HCEC 1CT (cell line): ENCODE results near the gene FGD4.
A peak's percentile ranks its signal among the peaks of the same experiment; 100 is the strongest.

Experiments
- DNase-seq: peaks from one replicate; pipeline ENCODE4 v3.0.0-alpha.2; 2017

Gene FGD4

DNA sequence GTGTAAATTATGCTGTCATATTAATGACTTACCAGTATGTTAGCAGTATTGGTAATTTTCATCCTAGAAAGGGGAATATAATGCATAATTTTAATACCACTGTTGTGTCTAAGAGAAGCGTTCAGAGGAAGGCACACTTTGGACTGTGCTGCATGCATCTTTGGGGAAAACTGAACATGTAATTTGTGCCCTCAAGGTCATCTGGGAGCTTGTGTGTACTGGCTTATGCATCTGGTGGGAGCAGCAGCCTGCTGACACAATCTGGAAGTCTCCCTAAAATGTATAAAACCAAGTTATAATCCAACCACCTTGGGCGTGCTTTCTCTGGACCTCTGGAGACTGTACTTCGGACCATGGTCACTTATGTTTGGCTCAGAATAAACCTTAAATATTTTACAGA lies 14.1 kb downstream of the FGD4 start:
- DNase-seq = no peak

GRCh38 chr12:32418221-32418620 lies 18.9 kb downstream of the FGD4 start:
- no peak for DNase-seq

GRCh38 chr12:32418903-32419519 lies 19.7 kb downstream of the FGD4 start:
- DNase-seq = no peak

DNA sequence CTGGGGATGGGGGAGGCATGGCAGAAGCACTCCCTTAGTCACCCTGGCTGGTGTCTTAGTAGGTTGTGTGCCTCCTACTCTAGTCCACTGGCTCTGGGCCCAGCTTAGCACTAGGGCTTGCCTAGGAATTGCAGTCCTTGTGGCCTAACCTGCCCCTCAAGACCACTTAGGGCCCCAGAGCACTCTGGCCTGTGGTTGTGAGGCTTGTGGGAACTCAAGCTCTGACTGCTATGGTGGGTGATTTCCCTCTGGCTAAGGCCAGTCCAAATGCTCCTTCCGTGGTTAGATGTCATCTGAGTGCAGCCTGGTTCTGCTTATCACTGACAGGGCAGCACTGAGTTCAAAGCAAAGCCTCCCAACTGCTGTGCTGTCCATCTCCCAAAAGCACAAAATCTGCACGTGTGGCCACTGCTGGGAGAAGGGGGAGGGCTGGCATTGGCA lies 20.2 kb downstream of the FGD4 start:
- DNase-seq = no peak

GRCh38 chr12:32420356-32420755 lies 21.0 kb downstream of the FGD4 start:
- no peak for DNase-seq

DNA sequence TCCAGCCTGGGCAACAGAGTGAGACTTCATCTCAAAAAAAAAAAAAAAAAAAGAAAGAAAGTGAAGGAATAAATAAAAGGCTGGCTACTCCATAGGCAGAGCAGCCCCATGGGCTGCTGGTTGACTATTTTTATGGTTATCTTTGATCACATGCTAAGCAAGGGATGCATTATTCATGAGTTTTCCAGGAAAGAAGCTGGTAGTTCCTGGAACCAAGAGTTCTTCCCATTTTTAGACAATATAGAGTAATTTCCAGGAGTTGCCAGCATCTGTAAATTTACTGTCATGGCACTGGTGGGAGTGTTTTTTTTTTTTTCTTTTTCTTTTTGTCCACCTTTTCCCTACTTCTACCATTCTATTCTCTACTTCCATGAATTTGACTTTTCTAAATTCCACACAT lies 24.2 kb downstream of the FGD4 start:
- DNase-seq = no peak

- no peak for DNase-seq
These were observed 31.7 kb downstream of the FGD4 start for GRCh38 chr12:32431025-32431424.

DNA sequence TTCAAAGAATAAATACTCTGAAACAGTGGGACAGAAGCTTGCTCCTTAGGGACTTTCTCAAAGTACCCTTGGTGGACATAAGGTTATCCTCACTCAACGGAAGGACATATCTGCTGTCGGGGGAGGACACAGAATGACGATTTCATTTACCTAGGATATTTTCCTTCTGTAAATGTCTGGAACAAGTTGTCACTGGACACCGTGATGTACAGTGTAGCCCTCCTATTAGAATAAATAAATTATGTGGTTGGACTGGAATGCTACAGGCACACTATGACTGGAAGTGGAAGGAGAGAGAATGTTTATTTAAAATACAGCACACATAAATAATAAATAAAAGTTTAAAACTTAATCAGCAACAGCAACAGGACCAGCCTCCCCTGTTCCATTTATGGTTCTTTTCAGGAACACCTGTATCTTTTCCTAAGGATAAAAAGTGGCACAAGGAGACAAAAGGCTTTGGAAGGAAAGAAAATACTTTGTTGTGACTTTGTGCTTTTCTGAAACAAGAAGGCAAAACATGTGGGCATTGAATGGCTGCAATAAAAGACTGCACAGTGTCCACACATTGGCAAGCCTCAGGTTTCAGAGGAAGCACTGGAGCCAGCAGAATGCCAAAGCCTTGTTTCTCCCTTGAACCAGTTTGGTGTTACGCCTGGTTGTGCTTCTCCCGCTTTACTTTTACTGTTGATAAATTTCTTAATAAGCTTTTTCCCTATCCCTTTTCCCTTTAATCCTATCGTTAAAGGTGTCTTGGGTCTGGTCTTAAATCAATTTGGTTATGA lies 36.8 kb downstream of the FGD4 start:
- DNase-seq = peak; percentile 39

DNA sequence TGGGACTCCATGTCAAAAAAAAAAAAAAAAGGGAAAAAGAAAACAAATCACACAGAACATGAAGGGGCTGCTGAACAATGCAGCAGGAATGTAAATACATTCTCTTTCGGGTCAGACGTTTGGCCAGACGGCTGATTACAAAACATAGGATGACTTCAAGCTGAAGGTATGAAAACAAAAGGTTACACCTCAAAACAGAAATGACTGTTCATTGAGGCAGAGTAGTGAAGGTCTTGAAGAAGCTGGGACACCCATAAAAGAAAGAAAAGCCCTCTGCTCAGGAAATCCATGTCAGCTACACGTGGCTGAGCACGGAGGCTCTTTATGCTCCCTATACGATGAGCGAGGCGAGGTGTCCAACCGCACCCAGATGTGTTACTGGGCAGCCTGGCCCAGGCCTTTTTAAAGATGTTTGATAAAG lies 37.7 kb downstream of the FGD4 start:
- peak; percentile 94 for DNase-seq

- DNase-seq = no peak
These were observed 40.9 kb downstream of the FGD4 start for GRCh38 chr12:32440120-32440865.

- DNase-seq = no peak
These were observed 44.1 kb downstream of the FGD4 start for GRCh38 chr12:32443491-32443890.

- DNase-seq = peak; percentile 72
These were observed 45.5 kb downstream of the FGD4 start for GRCh38 chr12:32444895-32445294.

DNA sequence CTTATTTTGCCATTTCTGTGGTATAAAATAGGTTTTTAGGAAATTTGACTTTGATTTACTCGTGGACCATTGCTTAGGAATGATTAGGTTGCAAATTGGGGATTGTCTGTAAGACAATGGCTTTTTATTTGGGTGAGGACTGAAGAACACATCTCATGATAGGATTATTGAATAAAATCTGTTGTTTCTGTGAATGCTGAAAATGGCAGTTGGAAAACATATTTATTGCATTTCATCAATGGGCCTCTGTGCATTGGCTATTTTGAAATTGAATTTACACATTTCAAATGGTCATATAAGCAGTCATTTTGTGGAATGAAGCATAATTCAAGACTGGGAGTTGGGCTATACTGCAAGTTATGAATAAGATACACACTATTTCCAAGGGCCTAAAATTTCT lies 46.0 kb downstream of the FGD4 start:
- DNase-seq = no peak

GRCh38 chr12:32446316-32447119 lies 47.2 kb downstream of the FGD4 start:
- DNase-seq = no peak

DNA sequence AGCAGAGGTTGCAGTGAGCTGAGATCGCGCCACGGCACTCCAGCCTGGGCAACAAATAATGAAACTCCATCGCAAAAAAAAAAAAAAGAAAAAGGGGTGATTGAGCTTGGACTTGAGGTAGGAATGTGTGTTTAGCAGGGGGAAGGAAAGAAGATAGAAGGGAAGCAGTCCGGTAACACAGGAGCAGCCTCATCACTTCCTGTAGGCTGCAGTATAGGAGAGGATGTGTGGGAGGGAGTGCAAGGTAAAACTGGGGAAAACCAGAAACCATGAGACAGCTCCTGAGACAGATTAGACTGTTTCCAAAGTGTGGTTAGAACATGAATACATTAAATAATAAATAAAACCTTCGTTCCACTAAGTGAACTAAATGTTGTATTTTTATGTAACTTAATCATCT lies 49.2 kb downstream of the FGD4 start:
- DNase-seq = peak; percentile 12

GRCh38 chr12:32450363-32450762 lies 51.0 kb downstream of the FGD4 start:
- no peak for DNase-seq

DNA sequence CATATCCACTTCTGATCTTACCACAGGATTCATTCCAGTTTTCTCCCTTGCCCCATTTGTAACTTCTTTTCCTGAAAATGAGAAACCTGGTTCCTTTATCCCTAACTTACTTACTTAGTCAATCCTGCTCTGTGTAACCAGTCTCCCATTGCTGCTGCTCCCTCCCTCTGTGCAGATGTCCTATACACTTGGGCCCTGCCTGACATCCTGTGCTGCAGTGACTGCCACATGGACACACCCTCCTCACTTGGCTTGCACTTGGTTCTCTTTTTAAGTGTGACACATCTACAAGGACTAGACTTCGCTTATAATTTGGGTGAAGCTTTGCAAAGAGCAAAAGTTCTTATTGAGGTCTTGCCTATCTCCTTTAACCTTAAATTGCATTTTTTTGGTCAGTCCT lies 51.4 kb downstream of the FGD4 start:
- DNase-seq = no peak

DNA sequence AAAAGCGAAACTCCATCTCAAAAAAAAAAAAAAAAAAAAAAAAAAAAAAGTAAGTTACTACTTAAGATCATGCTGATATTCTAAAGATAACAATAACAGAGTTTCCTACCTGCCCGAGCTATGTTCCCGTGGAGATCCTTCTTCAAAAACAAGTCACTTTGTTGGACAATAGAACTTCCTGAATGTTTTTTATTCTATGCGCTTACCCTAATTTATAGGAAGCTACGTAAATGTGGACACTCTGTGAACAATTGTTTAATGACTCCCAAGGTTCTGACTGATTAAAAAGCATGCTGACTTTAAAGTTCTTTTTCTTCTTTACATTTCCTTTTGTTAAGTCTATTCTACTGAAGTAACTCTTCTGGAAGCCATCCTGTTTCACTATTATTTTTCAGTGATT lies 52.5 kb downstream of the FGD4 start:
- DNase-seq = no peak

DNA sequence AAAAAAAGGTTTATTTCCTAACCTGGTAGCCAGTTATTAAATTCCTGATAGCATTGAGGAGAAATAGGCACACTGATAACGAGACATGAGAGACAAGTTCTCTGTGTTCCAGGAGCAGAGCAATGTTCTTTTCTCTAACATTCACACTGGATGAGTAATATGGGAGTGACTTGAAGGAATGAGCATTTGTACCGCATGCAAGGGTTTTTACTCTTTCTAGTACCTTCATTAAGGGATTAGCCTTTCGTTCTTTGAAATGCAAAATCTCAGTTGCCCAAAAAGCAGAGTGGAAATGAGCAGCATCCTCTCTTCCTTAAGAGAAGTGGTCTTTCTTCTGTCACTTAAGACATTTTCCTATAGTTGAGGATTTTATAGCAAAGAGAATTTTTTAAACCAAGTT lies 54.7 kb downstream of the FGD4 start:
- DNase-seq = peak; percentile 75

- DNase-seq = no peak
These were observed 55.5 kb downstream of the FGD4 start for GRCh38 chr12:32454866-32455265.

DNA sequence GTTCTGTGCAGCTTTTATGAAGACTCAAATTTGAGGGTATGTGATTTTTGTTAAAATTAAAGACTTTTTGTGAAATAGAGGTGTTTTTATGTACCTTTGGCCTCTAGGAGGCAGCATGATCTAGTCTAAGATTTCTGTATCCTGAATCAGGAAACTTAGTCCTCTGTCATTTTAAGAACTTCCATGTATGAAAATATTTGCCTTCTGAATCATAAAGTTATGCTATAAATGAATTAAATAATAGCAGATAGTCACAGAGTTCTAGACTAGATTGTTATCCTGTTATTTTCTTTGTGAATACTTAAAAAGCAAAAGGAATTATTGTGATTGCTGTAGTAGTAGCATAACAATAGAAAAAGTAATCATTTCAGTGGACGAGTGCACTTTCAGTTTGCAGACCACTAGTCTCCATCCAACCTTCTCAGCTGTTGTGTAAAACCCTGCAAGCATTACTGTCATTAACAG lies 56.3 kb downstream of the FGD4 start:
- DNase-seq = peak; percentile 87

- DNase-seq = no peak
These were observed 58.1 kb downstream of the FGD4 start for GRCh38 chr12:32457251-32458025.
